Gastroesophageal sphincter (tissue), 4 donors: ENCODE results near the gene ATP1A2. TPM values are rescaled to one million over a fixed set of nuclear protein-coding genes. Genes with fewer than 3 reads are reported as not detected.

Experiments
- ATAC-seq: fragments of 150-250 bp; one replicate; pipeline ENCODE4 v1.9.1; 2016; ENCODE audit warnings: mild to moderate bottlenecking, moderate library complexity
- H3K27ac ChIP-seq, 4 donors: fragments of 200-600 bp; sonication (generic) in 3 of 4; 1 replicate in 3 of 4; 2 replicates in 1 of 4; pipeline ENCODE4 v1.5.1; 2016 to 2019
- H3K27me3 ChIP-seq: fragments of 200-600 bp; sonication (generic); one replicate; pipeline ENCODE4 v1.5.1; 2019
- H3K36me3 ChIP-seq, 2 donors: fragments of 200-600 bp; sonication (generic); one replicate each; pipeline ENCODE4 v1.5.1; 2019; ENCODE audit warnings: control low read depth in 1 of 2
- H3K4me1 ChIP-seq, 3 donors: fragments of 200-600 bp; sonication (generic); 1 replicate in 2 of 3; 2 replicates in 1 of 3; pipeline ENCODE4 v1.5.1; 2016 to 2019; ENCODE audit warnings: control low read depth in 2 of 3
- H3K4me3 ChIP-seq, 2 donors: fragments of 200-600 bp; sonication (generic); one replicate each; pipeline ENCODE4 v1.5.1; 2019; ENCODE audit warnings: mild to moderate bottlenecking in 1 of 2, moderate library complexity in 1 of 2
- H3K9me3 ChIP-seq, 3 donors: fragments of 200-600 bp; sonication (generic); one replicate each; pipeline ENCODE4 v1.5.1; 2017 to 2019; ENCODE audit warnings: control low read depth in 2 of 3
- EP300 ChIP-seq: sonication (generic); formaldehyde crosslinking; IDR thresholded peaks from one replicate; pipeline ENCODE4 v1.6.1; 2017; ENCODE audit warnings: antibody characterized with exemption, mild to moderate bottlenecking
- POLR2A ChIP-seq, 2 donors: fragments of 450-650 bp; IDR thresholded peaks; one replicate each; pipeline ENCODE4 v1.6.1; 2017; ENCODE audit warnings: antibody characterized with exemption in 2 of 2, mild to moderate bottlenecking in 2 of 2, moderate library complexity in 1 of 2
- POLR2AphosphoS5 ChIP-seq: sonication (generic); formaldehyde crosslinking; IDR thresholded peaks from one replicate; pipeline ENCODE4 v1.6.1; 2017; ENCODE audit warnings: antibody characterized with exemption
- WGBS, 2 donors: methylation state at CpG; one replicate each; pipeline ENCODE4 v1.1.5; 2018; ENCODE audit warnings: low coverage in 1 of 2; 5-methylcytosine and 5-hydroxymethylcytosine counted together
- total RNA-seq, 4 donors: library from RNA; depleted of rRNA; stranded (reverse); fragments of >200 nt; gene quantifications; one replicate each; pipeline ENCODE4 v1.1.0, GENCODE V29; 2016
- TF ChIP-seq, protein P1 (sequence below), 4 experiments: fragments of 200-600 bp in 2 of 4; fragments of 450-650 bp in 2 of 4; sonication (generic) in 1 of 4; IDR thresholded peaks; one replicate each; pipeline ENCODE4 v1.5.1; 2017 to 2019; ENCODE audit warnings: antibody characterized with exemption in 4 of 4, mild to moderate bottlenecking in 2 of 4, moderate library complexity in 2 of 4

Gene ATP1A2
- total RNA-seq, 4 donors from 2014 or later, result 100 to 348 (median 142) TPM

DNA sequence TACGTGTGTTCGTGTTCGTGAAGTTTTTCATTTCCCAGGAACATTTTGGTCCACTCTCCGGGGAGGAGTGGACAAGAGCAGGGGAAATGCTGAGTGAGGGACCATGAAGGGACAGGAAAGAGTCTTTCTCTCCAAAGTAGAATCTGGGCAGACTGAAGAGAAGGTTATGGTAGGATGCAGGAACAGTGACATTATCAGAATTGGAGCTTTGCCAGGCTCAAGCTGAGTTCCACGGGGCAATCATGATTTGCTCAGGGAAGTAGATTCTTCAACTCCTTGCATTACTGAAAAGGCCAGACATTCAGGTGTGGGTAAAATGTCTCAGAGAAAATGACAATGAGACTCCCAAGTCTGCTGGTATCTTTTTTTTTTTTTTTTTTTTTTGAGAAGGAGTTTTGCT, 52.5 kb downstream of the ATP1A2 start:
- no peaks in the 10 kb centered on the region for H3K36me3 ChIP-seq
- WGBS, 2 donors, result 47 to 66% methylated on average over 4 to 5 of the region's 5 CpGs
- no peak overlapping the region for H3K27ac ChIP-seq
- H3K4me3 ChIP-seq, result no peak overlapping the region
- TF ChIP-seq POLR2AphosphoS5 (no peak), POLR2A (IDR thresholded peaks at IDR 0.05) (no peak), EP300 (no peak)
- TF ChIP-seq, protein P1, sequence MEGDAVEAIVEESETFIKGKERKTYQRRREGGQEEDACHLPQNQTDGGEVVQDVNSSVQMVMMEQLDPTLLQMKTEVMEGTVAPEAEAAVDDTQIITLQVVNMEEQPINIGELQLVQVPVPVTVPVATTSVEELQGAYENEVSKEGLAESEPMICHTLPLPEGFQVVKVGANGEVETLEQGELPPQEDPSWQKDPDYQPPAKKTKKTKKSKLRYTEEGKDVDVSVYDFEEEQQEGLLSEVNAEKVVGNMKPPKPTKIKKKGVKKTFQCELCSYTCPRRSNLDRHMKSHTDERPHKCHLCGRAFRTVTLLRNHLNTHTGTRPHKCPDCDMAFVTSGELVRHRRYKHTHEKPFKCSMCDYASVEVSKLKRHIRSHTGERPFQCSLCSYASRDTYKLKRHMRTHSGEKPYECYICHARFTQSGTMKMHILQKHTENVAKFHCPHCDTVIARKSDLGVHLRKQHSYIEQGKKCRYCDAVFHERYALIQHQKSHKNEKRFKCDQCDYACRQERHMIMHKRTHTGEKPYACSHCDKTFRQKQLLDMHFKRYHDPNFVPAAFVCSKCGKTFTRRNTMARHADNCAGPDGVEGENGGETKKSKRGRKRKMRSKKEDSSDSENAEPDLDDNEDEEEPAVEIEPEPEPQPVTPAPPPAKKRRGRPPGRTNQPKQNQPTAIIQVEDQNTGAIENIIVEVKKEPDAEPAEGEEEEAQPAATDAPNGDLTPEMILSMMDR (IDR thresholded peaks at IDR 0.05), result no peak
- H3K4me1 ChIP-seq, result no peaks in the 10 kb centered on the region
- H3K27me3 ChIP-seq, result no peaks in the 10 kb centered on the region
- no peak for ATAC-seq
- no peaks in the 10 kb centered on the region for H3K9me3 ChIP-seq

DNA sequence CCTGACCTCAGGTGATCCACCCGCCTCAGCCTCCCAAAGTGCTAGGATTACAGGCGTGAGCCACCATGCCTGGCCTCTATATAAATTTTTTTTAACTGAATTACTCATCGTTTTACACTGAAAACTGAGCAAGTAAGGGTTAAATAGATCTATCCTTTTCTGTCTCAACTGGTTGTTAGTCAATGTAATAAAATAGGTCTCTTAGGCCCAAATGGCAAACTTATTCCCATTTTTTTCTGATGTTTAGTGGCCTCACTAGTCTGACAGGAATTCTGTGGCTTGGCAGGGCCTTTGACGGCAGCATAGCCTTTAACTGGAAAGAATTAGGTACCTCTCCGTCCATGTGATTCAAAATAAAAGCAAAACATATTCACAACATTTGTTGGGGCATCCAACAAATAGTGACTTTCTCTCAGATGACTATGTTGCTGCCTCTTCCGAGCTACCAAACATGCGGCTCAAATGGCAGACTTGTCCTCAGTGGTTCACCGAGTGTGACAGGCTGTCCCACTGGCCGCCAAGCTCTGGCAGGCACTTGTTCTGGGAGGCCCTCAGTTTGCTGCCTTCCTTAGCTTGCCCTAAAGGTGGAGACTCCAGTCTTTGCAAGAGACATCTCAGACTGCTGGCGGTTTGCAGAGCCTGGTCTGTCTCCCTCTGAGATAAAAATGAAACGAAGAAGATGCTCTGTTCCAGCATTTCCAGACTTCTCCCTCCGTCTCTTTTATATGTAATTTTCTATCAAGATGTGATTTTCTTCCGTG, 53.2 kb downstream of the ATP1A2 start:
- Histone ChIP-seq H3K27me3 (no peaks in the 10 kb centered on the region), H3K4me3 (no peak overlapping the region), H3K36me3 (no peaks in the 10 kb centered on the region), H3K4me1 (no peaks in the 10 kb centered on the region), H3K27ac (no peak overlapping the region), H3K9me3 (no peaks in the 10 kb centered on the region)
- TF ChIP-seq, protein P1 (IDR thresholded peaks at IDR 0.05), result no peak
- TF ChIP-seq POLR2A (IDR thresholded peaks at IDR 0.05) (no peak), EP300 (no peak), POLR2AphosphoS5 (no peak)
- 74 to 80% methylated on average over 8 to 10 of the region's 13 CpGs for WGBS, 2 donors
- ATAC-seq, result no peak

DNA sequence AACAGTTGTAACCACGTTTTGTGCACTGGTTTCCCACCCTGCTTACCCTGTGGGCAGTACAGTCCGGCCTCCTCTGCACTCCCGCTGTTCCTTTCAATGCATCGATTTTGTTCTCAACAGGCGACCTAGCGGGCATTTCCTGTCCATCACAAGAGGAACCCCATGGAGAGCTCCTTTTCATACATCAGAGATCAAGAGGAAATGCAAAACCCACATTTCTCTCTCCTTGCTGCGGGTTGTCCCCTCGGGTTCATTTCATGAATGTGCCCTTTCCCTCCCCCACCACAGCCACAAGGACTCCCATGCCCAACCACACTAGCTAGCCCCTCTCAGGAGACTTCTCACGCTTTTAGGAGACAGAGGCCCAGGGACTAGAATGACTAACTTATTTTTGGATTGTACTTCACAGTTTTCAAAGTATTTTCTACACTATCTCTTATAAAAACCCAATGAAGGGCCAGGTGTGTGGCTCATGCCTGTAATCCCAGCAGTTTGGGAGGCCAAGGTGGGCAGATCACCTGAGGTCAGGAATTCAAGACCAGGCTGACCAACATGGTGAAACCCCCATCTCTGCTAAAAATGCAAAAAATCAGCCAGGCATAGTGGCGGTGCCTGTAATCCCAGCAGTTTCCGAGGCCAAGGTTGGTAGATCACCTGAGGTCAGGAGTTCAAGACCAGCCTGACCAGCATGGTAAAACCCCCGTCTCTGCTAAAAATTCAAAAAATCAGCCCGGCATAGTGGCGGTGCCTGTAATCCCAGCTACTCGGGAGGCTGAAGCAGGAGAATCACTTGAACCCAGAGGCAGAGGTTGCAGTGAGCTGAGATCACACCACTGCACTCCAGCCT, 54.2 kb downstream of the ATP1A2 start:
- H3K4me3 ChIP-seq, result no peak overlapping the region
- H3K9me3 ChIP-seq, result no peaks in the 10 kb centered on the region
- H3K36me3 ChIP-seq, result no peaks in the 10 kb centered on the region
- no peak for ATAC-seq
- no peak for TF ChIP-seq POLR2A (IDR thresholded peaks at IDR 0.05)
- TF ChIP-seq, protein P1 (IDR thresholded peaks at IDR 0.05), result no peak
- H3K4me1 ChIP-seq, result no peaks in the 10 kb centered on the region
- H3K27ac ChIP-seq, result no peak overlapping the region
- no peaks in the 10 kb centered on the region for H3K27me3 ChIP-seq
- 42 to 54% methylated on average over 9 to 12 of the region's 15 CpGs for WGBS, 2 donors

DNA sequence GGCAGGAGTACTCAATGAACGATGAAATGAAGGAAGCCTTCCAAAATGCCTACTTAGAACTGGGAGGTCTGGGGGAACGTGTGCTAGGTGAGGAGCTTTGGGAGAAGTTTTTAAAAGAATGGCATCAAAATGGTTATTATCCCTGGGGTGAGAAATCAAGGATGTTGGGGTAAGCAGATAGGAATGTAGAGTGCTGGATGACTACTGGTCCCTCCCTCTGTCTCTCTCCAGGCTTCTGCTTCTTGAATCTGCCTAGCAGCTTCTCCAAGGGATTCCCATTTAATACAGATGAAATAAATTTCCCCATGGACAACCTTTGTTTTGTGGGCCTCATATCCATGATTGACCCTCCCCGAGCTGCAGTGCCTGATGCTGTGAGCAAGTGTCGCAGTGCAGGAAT, 55.8 kb downstream of the ATP1A2 start:
- Histone ChIP-seq H3K27me3 (no peaks in the 10 kb centered on the region), H3K36me3 (no peaks in the 10 kb centered on the region), H3K4me3 (no peak overlapping the region), H3K27ac (no peak overlapping the region), H3K9me3 (no peaks in the 10 kb centered on the region), H3K4me1 (no peaks in the 10 kb centered on the region)
- no peak for ATAC-seq
- TF ChIP-seq EP300 (no peak), POLR2A (IDR thresholded peaks at IDR 0.05) (no peak), POLR2AphosphoS5 (no peak)
- TF ChIP-seq, protein P1 (IDR thresholded peaks at IDR 0.05), result no peak
- 64 to 83% methylated on average over 2 to 4 of the region's 4 CpGs for WGBS, 2 donors
